Lower lobe of right lung (tissue), 2 donors: Measurements from ENCODE around the gene DLG5. TPM values are rescaled to one million over a fixed set of nuclear protein-coding genes. Genes with fewer than 3 reads are reported as not detected.
A peak's percentile ranks its signal among the peaks of the same experiment; 100 is the strongest.

Source experiments
- ATAC-seq, 2 donors: fragments of 200-7000 bp; cut with Tn5 transposase; one replicate each; pipeline ENCODE4 v1.9.1; 2020 to 2022; ENCODE audit warnings: mild to moderate bottlenecking in 2 of 2, moderate library complexity in 2 of 2
- DNase-seq: peaks from one replicate; pipeline ENCODE4 v3.0.0-alpha.2; 2020
- H3K27ac ChIP-seq: fragments of 200-600 bp; one replicate; pipeline ENCODE4 v1.8.0; 2022
- H3K27me3 ChIP-seq: fragments of 200-600 bp; one replicate; pipeline ENCODE4 v1.8.0; 2022; ENCODE audit warnings: low read depth
- H3K36me3 ChIP-seq: fragments of 200-600 bp; one replicate; pipeline ENCODE4 v1.8.0; 2022; ENCODE audit warnings: mild to moderate bottlenecking
- H3K4me1 ChIP-seq: fragments of 200-600 bp; one replicate; pipeline ENCODE4 v1.8.0; 2022
- H3K4me3 ChIP-seq: fragments of 200-600 bp; one replicate; pipeline ENCODE4 v1.8.0; 2022; ENCODE audit warnings: mild to moderate bottlenecking
- H3K9me3 ChIP-seq: fragments of 200-600 bp; one replicate; pipeline ENCODE4 v1.8.0; 2022
- intact Hi-C: fragments of 100-400 bp; cut with DNase I; formaldehyde crosslinking; loops from one replicate; pipeline ENCODE4 v1.11.0; 2022
- total RNA-seq: library from RNA; stranded (reverse); fragmentation: NEBNext Ultra II Directional; extraction: Animal tissue kit (Norgen Biotek cat#: 25700); gene quantifications from one replicate; pipeline ENCODE4 v1.2.1, GENCODE V29; 2021
- TF ChIP-seq, protein P1 (sequence below): fragments of 200-600 bp; IDR thresholded peaks from one replicate; pipeline ENCODE4 v1.8.0; 2022; ENCODE audit warnings: antibody characterized with exemption, mild to moderate bottlenecking
- donor health status: DM: no; HTN: yes; CAD: no; lungs with severe emphysema.

The DLG5 gene
- total RNA-seq, 1 donor from 2014 or later: 18.7 TPM

GRCh38 chr10:77901743-77902142 is 24.8 kb downstream of the DLG5 start:
- no peaks in the 10 kb centered on the region for H3K36me3 ChIP-seq
- ATAC-seq: no peak
- TF ChIP-seq, protein P1, sequence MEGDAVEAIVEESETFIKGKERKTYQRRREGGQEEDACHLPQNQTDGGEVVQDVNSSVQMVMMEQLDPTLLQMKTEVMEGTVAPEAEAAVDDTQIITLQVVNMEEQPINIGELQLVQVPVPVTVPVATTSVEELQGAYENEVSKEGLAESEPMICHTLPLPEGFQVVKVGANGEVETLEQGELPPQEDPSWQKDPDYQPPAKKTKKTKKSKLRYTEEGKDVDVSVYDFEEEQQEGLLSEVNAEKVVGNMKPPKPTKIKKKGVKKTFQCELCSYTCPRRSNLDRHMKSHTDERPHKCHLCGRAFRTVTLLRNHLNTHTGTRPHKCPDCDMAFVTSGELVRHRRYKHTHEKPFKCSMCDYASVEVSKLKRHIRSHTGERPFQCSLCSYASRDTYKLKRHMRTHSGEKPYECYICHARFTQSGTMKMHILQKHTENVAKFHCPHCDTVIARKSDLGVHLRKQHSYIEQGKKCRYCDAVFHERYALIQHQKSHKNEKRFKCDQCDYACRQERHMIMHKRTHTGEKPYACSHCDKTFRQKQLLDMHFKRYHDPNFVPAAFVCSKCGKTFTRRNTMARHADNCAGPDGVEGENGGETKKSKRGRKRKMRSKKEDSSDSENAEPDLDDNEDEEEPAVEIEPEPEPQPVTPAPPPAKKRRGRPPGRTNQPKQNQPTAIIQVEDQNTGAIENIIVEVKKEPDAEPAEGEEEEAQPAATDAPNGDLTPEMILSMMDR: no peak
- peaks cover 31% of the 10 kb centered on the region for H3K4me1 ChIP-seq
- DNase-seq: no peak
- no peak overlapping the region for H3K4me3 ChIP-seq
- no peaks in the 10 kb centered on the region for H3K9me3 ChIP-seq
- intact Hi-C loops: no loop called here
- H3K27me3 ChIP-seq: no peaks in the 10 kb centered on the region
- no peak overlapping the region for H3K27ac ChIP-seq

DNA sequence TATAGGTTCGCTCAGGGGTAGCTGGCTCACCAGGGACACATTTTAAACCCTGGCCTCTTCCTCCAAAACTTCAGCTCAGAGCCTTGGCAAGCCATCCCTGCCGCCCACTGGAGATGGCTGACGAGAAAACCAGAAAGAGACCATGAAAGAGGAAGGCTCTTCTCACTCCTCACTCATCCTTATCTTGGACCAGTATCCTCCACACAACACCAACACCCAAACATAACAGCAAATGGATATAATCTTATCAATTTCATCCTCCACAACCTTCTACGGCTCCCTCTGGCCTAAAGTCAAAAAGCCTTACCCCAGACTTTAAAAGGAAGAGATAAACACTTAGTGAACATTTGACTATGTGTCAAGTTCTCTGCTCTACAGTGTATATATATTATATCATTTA is 26.9 kb downstream of the DLG5 start:
- TF ChIP-seq, protein P1: no peak
- no peak for DNase-seq
- no peaks in the 10 kb centered on the region for H3K9me3 ChIP-seq
- H3K4me3 ChIP-seq: no peak overlapping the region
- no peak for ATAC-seq
- no peaks in the 10 kb centered on the region for H3K27me3 ChIP-seq
- peaks cover 26% of the 10 kb centered on the region for H3K4me1 ChIP-seq
- H3K36me3 ChIP-seq: no peaks in the 10 kb centered on the region
- intact Hi-C loops: no loop called here
- no peak overlapping the region for H3K27ac ChIP-seq

DNA sequence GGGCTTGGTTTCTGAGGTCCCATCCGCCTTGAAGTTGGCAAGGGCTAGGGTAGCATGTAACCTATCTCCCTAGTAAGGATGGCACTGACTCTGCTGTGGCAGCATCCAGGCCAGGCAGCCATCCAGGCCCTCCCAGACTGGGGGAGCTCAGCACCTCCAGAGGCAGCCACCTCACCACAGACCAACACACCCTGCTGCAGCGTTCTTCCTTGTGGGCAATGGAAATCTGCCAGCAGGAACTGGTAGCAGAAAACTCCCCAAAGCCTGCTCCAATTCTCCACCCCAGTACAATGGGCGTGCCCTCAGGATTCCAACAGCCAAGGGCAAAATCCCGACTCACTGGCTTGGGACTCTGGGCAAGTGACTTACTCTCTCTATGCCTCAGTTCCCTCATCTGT is 27.5 kb downstream of the DLG5 start:
- H3K4me1 ChIP-seq: peaks cover 26% of the 10 kb centered on the region
- intact Hi-C loops: no loop called here

DNA sequence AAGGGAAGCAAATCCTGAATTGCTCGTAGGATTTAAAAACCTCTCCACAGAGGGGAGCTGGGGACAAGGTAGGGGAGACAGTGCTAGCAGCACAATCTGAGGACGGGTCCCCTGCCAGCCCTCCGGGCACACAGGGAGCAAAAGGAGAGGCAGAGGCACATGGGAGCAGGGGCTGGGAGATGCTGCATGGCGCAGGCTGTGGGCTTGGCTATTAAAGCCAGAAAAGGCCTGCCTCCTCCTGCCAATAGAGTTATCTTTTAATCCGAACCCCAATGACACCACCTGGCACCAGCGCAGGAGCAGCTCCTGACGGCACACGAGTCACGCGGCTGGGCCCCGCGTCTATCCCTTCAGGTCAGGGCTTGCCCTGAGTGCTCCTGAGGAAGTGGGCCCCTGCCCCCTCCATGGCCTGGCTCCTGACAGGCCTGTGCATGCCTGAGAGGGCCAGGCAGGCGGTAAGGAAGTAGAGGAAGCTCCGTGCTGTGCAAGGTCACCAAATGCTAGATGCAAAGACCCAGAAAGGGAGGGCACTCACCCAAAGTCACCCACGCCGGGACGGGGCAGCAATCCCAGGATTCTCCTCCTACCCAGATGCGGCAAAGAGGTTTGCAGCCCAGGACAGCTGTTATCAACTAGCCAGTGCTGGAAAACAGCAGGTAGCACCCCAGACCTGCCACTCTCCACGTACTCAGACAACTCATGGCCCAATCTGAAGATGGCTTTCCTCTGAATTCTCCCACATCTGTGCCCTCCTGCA is 28.1 kb downstream of the DLG5 start:
- intact Hi-C loops: no loop called here
- Histone ChIP-seq H3K9me3 (no peaks in the 10 kb centered on the region), H3K4me3 (no peak overlapping the region), H3K27ac (no peak overlapping the region), H3K4me1 (peaks cover 26% of the 10 kb centered on the region), H3K27me3 (no peaks in the 10 kb centered on the region), H3K36me3 (no peaks in the 10 kb centered on the region)
- DNase-seq (peak; percentile 59), ATAC-seq (peak; percentile 60 to 80)
- TF ChIP-seq, protein P1: no peak

More for the DNA sequence above, 27.5 kb downstream of the DLG5 start:
- Histone ChIP-seq H3K36me3 (no peaks in the 10 kb centered on the region), H3K27me3 (no peaks in the 10 kb centered on the region), H3K9me3 (no peaks in the 10 kb centered on the region), H3K4me3 (no peak overlapping the region), H3K27ac (no peak overlapping the region)
- TF ChIP-seq, protein P1: no peak
- DNase-seq: peak; percentile 58
- peak; percentile 80 to 84 for ATAC-seq

GRCh38 chr10:77896058-77896457 is 30.5 kb downstream of the DLG5 start:
- no peaks in the 10 kb centered on the region for H3K9me3 ChIP-seq
- DNase-seq (no peak), ATAC-seq (no peak)
- H3K4me3 ChIP-seq: no peak overlapping the region
- H3K27ac ChIP-seq: no peak overlapping the region
- no peaks in the 10 kb centered on the region for H3K36me3 ChIP-seq
- intact Hi-C loops: no loop called here
- H3K4me1 ChIP-seq: peaks cover 26% of the 10 kb centered on the region
- no peaks in the 10 kb centered on the region for H3K27me3 ChIP-seq
- TF ChIP-seq, protein P1: no peak
